Fibroblast of gingiva (primary cell): Measurements from ENCODE around the gene CSH2.
A peak's percentile ranks its signal among the peaks of the same experiment; 100 is the strongest.

Experiments used
- DNase-seq: peaks from one replicate; pipeline ENCODE4 v3.0.0-alpha.2; 2011; ENCODE audit warnings: low read depth

CSH2 gene

DNA sequence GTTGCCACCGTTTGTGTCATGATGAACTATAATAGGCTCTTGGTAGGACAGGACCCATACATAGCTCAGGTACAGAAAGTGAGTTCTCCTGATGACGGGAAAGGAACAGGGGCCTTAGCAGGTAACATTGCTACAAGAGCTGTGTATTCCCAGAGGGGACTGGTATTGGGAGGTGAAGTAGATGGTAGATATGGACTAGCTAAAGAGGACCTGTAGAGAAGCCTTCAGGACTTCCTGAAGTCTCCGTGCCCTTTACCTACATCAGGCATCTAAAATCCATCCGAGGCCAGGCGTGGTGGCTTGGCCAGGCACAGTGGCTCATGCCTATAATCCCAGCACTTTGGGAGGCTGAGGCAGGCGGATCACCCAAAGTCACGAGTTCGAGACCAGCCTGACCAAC is 18.3 kb downstream of the CSH2 start:
- no peak for DNase-seq

- DNase-seq = no peak
Observed at GRCh38 chr17:63854709-63855108, 18.8 kb downstream of the CSH2 start.

GRCh38 chr17:63853260-63853659 is 20.2 kb downstream of the CSH2 start:
- no peak for DNase-seq

DNA sequence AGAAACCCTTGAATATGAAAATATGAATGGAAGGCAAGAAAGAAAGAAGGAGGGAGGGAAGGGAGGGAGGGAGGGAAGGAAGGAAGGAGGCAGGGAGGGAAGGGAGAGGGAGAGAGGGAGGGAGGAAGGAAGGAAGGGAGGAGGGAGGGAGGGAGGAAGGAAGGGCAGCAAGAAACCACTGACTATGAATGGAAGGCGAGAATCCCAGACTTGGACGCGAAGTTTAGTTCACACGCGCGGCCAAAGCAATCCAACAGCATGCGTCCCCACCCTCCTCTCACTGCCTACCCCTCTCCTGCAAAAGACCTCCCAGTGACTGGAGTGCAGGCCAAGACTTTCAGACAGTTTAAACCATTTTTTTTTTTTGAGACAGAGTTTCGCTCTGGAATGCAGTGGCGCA is 23.1 kb downstream of the CSH2 start:
- no peak for DNase-seq

- peak; percentile 84 for DNase-seq
Observed at GRCh38 chr17:63848834-63849689, 24.4 kb downstream of the CSH2 start.

DNA sequence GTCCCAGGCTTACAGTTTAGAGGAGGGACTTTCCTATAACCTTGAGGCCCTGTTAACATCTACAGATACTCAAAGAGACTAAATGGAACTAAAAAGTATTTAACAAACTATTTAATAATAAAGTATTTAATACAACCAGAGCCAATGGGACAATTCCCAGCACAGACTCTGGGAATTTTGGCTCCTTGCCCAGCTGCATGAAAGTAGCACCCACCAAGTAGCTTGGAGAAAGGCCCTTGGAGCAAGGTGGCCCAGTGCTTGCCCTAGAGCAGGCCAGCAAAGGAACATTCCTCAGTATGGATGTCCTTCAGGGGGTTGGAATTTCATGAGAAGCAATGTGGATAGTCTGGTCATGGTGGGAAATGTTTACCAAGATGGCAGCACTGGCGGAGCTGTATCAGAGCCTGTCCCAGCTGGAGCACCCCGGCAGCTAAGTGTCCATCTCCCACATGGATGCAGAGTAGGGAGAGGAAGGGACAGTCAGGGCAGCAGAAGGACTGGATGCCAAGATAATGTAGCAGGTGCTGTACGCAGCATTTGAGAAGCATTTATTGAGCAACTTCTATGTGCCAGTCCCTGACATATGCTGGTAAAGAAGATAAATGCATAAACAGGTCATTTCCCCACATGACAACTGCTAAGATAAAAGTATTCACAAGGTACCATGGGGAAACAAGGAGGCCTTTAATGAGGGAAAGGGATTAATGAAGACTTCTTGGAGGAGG is 25.8 kb downstream of the CSH2 start:
- DNase-seq = no peak

- DNase-seq = no peak
Observed at GRCh38 chr17:63845509-63845908, 28.0 kb downstream of the CSH2 start.

DNA sequence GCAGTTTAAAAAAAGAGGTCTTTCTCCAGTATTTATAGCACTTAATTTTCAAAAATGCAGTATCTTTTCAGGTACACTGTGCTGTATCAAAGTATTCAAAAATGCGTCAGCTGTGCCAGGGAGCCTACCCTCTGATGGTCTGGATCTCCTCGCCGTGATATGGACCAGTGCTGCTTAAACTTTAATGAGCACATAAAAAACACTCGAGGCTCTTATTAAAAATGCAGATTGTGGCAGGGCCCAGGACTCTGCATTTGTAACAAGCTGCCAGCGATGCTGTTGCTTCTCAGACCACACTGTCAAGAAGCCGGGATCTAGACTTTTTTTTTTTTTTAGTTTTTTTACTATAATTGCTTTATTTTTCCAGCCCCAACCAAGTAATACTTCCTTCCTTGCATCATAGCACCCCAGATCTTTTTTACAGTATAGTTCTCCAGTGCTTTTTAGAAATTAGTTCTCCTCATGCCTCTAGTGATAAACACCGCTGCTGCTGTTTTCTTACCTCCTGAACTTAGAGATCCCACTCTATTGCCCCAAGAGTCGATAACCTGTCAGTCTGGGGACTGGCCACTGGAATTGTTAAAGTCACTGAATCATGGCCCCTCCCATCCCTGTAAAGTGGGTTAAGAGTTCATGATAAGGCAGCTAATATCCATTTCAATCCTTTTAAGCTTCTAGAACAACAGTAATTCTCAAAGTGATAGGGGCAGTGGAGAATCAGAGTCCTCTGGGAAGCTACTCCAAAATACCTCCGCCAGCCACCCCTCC is 29.4 kb downstream of the CSH2 start:
- no peak for DNase-seq

- DNase-seq = peak; percentile 75
Observed at GRCh38 chr17:63843387-63843888, 30.0 kb downstream of the CSH2 start.

DNA sequence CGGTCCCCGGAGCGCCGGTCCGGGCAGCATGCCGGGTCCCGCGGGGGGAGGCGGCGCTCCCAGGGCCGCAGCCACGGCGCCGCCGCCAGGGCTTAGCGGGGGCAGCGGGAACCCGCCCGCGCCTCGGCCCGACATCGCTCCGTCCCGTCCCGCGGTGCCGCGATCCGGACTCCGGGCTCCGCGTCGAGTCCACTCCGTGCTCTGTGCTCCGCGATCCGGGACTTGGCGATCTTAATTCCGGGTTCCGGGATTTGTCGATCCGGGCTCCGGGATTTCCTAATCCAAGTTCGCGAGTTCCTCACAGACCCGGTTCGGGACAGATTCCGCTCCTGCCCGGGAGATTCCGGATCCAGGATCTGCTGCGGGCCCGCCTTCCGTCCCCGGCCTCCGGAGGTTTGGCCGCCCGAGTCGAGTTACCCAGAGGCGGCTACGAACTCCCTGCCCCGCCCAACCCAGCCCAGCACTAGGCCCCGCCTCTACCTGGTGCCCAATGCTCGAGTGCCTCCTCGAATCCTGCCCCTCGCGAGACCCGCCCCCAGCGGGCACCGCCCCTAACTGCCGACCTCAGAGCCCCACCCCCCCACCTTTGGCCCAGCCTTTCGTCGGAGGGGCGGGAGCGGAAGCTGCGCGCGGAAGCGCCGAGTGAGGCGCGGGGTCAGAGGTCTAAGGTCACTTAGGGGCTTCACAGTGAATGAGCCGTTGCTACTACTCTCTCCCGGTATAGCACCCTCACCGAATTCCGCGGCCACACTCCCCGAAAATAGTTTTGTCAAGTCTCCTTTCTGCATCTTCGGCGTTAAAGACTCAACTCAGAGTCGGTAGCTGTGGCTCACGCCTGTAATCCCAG is 30.7 kb downstream of the CSH2 start, which contains the start of gene SMARCD2:
TSS of gene SMARCD2 (minus strand) at position 146 of the 847 bp plus-strand sequence. CDS start at position 135, 11 bp downstream.
- peak; percentile 100 for DNase-seq

DNA sequence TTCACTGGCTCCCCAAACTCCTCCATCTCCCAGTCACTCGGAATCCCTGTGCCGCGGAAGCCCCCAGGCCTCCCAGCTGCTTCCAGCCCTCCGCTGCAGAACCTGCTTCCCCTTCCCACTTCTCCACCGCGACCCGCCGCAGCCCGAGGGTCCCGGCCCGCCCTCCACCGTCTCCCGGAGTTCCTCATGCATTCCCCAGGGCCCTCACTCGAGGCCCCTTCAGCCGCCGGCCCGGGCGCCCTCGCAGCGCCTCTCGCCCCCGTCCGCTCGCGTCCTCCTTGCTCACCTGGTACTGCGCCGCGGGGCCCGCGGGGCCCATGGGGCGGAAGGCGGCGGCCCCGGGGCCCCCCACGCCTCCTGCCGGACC is 31.3 kb downstream of the CSH2 start:
- DNase-seq = no peak

DNA sequence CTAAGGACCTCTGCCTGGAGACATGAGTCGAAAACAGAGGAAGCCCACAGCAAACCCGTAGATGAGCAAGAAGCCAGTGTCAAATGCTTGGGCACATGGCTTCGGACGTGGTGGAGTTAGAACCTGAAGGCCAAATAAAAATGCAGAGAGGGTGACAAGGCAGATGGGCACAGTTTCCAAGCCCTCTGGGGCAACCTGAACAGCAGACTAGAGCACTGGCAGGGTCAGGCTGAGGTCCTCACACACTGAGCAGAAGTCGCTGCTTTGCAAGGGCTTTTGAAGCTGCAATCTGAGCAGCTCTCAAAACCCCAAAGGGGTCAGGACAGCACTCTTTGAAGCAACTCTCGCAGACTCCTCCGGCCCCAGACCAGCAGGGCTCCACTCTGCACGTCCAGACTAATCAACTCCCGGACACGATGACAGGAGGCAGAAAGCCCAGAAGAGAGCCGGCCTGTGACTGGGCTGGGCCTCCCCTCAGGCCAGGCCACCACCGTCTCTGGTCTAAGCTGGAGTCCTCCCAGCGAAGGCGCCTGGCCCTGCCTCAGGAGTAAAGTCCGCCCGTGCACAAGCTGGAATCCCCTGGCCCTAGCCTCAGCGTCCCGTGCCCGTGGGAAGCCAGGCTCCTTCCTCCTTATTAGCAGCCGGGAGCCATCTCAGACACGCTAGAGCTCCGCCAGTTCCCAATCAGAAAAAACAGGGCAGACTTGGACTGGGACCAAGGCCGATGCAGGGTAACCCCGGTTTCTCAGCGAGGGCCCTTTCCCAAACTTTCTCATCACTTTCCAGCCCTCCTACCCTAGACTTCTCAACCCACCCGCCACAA is 31.9 kb downstream of the CSH2 start:
- DNase-seq = peak; percentile 68

- peak; percentile 91 for DNase-seq
Observed at GRCh38 chr17:63840591-63841349, 32.7 kb downstream of the CSH2 start.

DNA sequence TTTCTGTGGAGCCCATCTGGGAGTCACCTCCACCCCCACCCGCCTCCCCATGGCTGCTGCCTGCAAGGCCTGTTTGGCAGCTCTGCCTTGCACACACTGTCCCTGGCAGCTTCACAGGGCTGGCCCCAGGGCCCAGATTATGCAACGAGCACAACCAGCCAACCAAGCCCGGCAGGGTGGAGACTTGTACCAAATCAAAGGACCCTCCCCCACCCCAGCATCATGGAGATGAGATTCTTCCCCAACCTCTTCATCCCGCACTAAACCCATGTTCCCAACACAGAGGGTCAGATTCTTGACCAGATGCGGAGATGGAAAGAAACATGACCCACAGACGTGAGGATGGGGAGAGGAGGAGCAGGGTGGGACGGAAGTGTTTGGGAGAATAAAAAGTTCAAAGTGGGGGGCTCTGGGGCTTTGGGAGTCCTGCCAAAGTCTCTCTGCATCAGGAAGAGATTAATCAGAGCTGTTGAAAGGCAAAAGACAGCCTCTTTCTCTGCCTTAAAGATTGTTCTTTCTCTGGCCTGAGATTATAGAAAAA is 34.8 kb downstream of the CSH2 start:
- peak; percentile 95 for DNase-seq

- DNase-seq = no peak
Observed at GRCh38 chr17:63837962-63838600, 35.4 kb downstream of the CSH2 start.

GRCh38 chr17:63837480-63837879 is 36.0 kb downstream of the CSH2 start:
- no peak for DNase-seq

- DNase-seq = no peak
Observed at GRCh38 chr17:63836811-63837210, 36.7 kb downstream of the CSH2 start.

- DNase-seq = no peak
Observed at GRCh38 chr17:63835167-63835720, 38.2 kb downstream of the CSH2 start.
